Fibroblast of peridontal ligament (primary cell): ENCODE measurements around the gene ACIN1.
A peak's percentile ranks its signal among the peaks of the same experiment; 100 is the strongest.
"Not testable (repeated sequence)": the region's sequence is repeated elsewhere in the genome, so short reads cannot be mapped to it uniquely, and the experiment has no call there.

Experiments
- DNase-seq: peaks from one replicate; pipeline ENCODE4 v3.0.0-alpha.2; 2010; ENCODE audit errors: extremely low read depth

ACIN1 gene

DNA sequence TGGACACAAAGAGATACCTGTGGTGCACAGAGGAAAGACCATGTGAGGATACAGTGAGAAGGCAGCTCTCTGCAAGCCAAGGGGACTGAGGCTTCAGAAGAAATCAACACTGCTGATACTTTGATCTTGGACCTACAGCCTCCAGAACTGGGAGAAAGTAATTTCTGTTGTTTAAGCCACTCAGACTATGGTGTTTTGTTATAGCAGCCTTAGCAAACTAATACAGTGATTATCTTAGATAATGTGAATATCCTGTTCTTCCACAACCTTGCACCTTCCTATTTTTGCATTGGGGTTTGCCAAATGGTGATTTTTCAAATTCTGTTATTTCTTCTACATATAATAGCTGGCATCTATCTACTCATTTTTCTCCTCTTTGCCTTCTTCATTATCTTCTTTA lies 76.8 kb downstream of the ACIN1 start:
- no peak for DNase-seq

DNA sequence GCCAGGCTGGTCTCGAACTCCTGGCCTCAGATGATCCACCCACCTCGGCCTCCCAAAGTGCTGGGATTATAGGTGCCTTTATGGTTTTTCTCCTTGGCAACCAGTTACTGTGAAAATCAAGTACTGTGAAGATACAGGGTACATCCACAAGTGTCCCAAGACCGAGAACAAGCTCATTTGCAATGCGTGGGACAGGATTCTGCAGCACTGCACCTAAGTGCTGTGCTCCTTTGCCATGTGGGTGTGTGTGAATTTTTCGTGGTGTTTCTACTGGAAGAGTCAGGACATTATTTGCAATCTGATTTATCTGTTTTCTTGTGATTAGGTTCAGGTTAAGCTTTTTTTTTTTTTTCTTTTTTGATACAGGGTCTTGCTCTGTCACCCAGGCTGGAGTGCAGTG lies 77.8 kb downstream of the ACIN1 start:
- no peak for DNase-seq

- no peak for DNase-seq
These were observed 79.3 kb downstream of the ACIN1 start for GRCh38 chr14:23015618-23016017.

DNA sequence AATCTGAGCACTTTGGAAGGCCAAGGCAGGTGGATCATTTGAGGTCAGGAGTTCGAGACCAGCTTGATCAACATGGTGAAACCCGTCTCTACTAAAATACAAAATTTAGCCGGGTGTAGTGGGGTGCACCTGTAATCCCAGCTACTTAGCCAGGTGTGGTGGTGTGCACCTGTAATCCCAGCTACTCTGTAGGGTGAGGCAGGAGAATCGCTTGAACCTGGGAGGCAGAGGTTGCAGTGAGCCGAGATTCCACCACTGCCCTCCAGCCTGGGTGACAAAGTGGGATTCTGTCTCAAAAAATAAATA lies 81.2 kb downstream of the ACIN1 start:
- not testable (repeated sequence) for DNase-seq

DNA sequence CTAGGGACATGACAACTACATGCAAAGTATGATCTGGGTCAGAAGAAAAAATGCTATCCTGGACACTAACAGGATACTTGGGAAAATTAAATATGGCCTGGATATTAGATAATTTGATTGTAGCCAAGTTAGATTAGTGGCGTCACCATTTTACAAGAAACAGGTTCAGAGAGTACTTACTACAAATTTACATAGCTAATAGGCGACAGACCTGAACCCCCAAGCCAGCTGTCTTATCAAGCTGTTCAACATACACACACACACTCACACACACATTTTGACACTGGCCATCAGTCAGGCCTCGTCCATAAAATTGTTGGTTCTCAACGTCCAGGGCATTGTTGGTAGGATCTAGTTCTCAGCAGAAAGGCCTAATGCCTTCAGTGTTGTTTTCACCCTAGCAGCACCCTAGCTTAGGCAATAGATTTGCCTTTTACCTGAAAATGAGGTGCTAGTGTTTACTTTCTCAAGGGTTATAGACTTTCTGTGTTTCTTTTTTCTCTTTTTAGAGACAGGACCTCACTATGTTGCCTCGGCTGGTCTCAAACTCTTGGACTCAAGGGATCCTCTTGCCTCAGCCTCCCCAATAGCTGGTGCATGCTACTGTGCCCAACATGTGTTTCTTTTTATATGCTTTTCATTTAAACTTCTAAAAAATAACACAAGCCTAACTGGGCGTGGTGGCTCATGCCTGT lies 81.7 kb downstream of the ACIN1 start:
- no peak for DNase-seq

DNA sequence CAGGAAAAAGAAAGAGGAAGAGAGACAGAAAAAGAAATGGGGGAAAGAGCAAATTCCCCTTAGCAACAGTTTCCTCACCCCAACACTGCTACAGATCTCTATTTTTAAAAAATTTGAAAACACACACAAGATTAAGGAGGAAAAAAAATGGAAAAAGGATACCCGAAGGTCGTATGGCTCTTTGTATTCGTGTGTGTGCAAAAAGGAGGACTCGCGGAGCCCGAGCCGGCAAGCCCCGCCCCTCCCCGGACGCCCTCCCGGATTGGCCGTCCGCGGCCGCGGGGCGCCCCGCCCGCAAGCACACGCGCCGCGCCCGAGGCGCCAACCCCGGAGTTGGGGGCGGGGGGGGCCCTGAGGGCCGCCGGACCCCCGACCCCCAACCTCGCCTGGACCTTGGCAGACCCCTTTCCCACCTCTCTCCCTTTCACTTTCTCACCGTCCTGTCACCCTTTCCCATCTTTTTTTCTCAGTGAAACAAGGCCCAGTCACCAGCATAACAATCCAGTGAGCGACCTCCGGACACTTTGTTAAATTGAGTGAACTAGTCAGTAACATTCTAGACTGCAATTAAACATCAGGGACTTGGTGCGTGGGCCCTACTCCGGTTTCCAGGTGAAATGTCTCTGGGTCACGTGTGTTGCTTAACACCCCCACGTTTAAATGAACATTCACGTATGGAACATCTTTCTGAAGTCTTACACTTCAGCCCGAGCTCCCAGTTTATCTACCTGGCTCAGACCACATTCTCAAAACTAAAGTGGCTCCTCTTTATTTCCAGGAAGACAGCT lies 84.8 kb downstream of the ACIN1 start, which contains the start of gene C14orf93:
C14orf93 (minus strand) TSS at position 205 of the 788 bp plus-strand sequence. CDS start 11,120 bp downstream, outside the sequence.
- peak; percentile 52 for DNase-seq

- no peak for DNase-seq
These were observed 85.4 kb downstream of the ACIN1 start for GRCh38 chr14:23009483-23009938.

- DNase-seq: peak; percentile 16
These were observed 86.1 kb downstream of the ACIN1 start for GRCh38 chr14:23008831-23009230.
